ENCODE data around the gene UBE2O.
A peak's percentile ranks its signal among the peaks of the same experiment; 100 is the strongest.

UBE2O gene

GRCh38 chr17:76437467-76438402 is 15.2 kb downstream of the UBE2O start:
- peak in 1 of 2 experiments; percentile 31 for DNase-seq

GRCh38 chr17:76435751-76436150 is 17.2 kb downstream of the UBE2O start:
- no peak for DNase-seq

- no peak for DNase-seq
Observed at GRCh38 chr17:76434870-76435269, 18.1 kb downstream of the UBE2O start.

- DNase-seq = no peak
Observed at GRCh38 chr17:76433693-76434092, 19.3 kb downstream of the UBE2O start.

GRCh38 chr17:76432712-76433336 is 20.1 kb downstream of the UBE2O start:
- no peak for DNase-seq

GRCh38 chr17:76432004-76432403 is 20.9 kb downstream of the UBE2O start:
- no peak for DNase-seq

GRCh38 chr17:76431509-76431908 is 21.4 kb downstream of the UBE2O start:
- no peak for DNase-seq

- no peak for DNase-seq
Observed at GRCh38 chr17:76428511-76428910, 24.4 kb downstream of the UBE2O start.

- no peak for DNase-seq
Observed at GRCh38 chr17:76427501-76428231, 25.3 kb downstream of the UBE2O start.

- no peak for DNase-seq
Observed at GRCh38 chr17:76426853-76427252, 26.1 kb downstream of the UBE2O start.

- DNase-seq = no peak
Observed at GRCh38 chr17:76422860-76423259, 30.1 kb downstream of the UBE2O start.

- no peak for DNase-seq
Observed at GRCh38 chr17:76422406-76422805, 30.5 kb downstream of the UBE2O start.

- DNase-seq = no peak
Observed at GRCh38 chr17:76421044-76421407, 31.9 kb downstream of the UBE2O start.

GRCh38 chr17:76420356-76421043 is 32.5 kb downstream of the UBE2O start:
- DNase-seq = no peak

- DNase-seq = no peak
Observed at GRCh38 chr17:76419576-76420260, 33.2 kb downstream of the UBE2O start.

GRCh38 chr17:76417499-76418143 is 35.3 kb downstream of the UBE2O start:
- no peak for DNase-seq

GRCh38 chr17:76416899-76417298 is 36.1 kb downstream of the UBE2O start:
- no peak for DNase-seq

GRCh38 chr17:76416457-76416856 is 36.5 kb downstream of the UBE2O start:
- DNase-seq = no peak

- no peak for DNase-seq
Observed at GRCh38 chr17:76415786-76416185, 37.2 kb downstream of the UBE2O start.

- peak; percentile 98 to 100 for DNase-seq
Observed at GRCh38 chr17:76414334-76415295, 38.3 kb downstream of the UBE2O start.

- no peak for DNase-seq
Observed at GRCh38 chr17:76411247-76411646, 41.7 kb downstream of the UBE2O start.

All from NCI-H524 (cell line).